KOPT-K1 (cell line): Measurements from ENCODE around the gene PDXK.
"Not testable (repeated sequence)": the region's sequence is repeated elsewhere in the genome, so short reads cannot be mapped to it uniquely, and the experiment has no call there.

Experiments used
- H3K27ac ChIP-seq: fragments of 200-600 bp; sonication (generic); 2 replicates; pipeline ENCODE4 v1.5.1; 2016; ENCODE audit warnings: antibody characterized with exemption, mild to moderate bottlenecking, low read depth, low read length; ENCODE audit not compliant: poor library complexity, severe bottlenecking
- H3K36me3 ChIP-seq: fragments of 200-600 bp; sonication (generic); 2 replicates; pipeline ENCODE4 v1.5.1; 2017; ENCODE audit warnings: antibody characterized with exemption, mild to moderate bottlenecking, low read length, moderate library complexity; ENCODE audit not compliant: insufficient read depth
- H3K9me3 ChIP-seq: fragments of 200-600 bp; sonication (generic); 2 replicates; pipeline ENCODE4 v1.5.1; 2017; ENCODE audit warnings: antibody characterized with exemption, low read length, mild to moderate bottlenecking; ENCODE audit not compliant: insufficient read depth, poor library complexity, severe bottlenecking

The PDXK gene

DNA sequence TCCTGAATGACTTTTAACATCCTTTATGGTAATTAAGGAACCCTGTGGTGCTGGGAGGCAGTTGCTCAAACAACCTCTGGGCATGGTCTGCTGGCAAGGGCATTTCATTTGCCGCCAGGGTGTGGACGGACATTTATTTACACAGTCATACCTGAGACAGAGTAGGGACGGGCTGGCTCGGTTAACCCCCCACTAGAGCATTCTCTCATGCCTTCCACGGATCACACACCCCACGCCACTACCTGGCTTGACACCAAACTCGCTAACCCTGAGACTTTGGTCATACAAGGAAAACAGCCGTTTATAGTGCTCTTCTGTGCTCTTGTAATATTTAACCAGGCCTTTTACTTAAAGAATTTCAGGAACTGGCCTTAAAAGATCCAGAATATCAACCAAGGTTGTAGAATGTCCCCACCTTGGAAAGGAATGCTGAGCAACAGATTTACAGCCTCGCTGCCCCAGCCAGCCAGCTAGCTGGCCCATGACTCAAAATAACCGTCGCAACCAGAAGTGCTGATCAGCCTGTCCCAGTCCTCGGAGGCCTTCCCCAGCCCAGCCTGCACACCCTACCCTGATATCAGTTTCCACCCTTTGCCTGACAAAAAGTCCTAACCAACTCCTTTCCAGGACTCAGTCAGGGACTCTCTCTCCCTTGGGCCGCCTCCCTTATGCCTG is 6.5 kb upstream of the PDXK start:
- no peak overlapping the region for H3K27ac ChIP-seq
- no peaks in the 10 kb centered on the region for H3K9me3 ChIP-seq
- no peaks in the 10 kb centered on the region for H3K36me3 ChIP-seq

DNA sequence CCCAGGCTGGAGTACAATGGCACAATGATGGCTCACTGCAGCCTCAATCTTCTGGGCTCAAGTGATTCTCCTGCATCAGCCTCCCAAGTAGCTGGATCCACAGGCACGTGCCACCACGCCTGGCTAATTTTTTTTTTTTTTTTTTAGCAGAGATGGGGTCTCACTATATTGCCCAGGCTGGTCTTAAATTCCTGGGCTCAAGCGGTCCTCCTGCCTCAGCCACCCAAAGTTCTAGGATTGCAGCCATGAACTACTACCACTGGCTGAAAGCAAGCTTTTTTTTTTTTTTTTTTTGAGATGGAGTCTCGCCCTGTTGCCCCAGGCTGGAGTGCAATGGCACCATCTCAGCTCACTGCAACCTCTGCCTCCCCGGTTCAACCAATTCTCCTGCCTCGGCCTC is 5.8 kb upstream of the PDXK start:
- H3K27ac ChIP-seq, H3K36me3 ChIP-seq, H3K9me3 ChIP-seq: not testable (repeated sequence)

DNA sequence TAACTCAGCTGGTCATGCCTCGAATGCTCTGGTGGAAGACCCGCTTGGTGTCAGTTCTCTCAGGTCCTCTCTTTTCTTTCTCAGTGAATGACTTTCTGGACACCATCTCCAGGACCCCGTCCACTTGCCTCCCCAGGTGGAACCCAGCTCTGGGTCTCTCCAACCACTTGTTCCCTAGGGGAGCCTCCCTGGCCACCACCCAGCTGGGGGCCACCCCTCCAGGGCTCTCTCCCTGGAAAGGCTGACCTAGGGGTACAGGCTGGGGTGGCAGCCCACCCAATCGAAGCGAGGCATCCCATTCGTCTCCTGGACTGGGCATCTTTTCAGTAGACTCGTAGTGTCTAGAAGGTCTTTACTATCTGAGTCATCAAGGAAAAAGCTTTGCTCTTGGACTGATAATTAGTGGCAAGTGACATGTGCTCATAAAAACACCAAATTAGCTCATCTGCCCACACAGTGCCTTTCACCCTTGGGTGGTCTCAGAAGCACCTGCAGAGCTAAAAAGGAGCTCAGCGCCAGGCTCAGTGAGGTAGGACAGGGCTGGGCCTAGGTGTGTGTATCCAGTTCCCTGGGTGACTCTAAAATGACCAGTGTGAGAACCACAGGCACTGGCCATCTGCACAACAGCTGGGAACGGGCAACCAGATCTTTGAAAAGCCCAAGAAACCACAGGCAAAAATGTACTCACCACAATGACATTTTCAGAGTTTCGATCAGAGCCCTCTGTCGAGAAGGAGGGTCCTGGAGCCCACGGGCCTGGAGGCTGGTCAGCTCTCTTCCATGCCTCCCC is 2.4 kb upstream of the PDXK start:
- H3K36me3 ChIP-seq = no peaks in the 10 kb centered on the region
- no peak overlapping the region for H3K27ac ChIP-seq
- H3K9me3 ChIP-seq = no peaks in the 10 kb centered on the region

DNA sequence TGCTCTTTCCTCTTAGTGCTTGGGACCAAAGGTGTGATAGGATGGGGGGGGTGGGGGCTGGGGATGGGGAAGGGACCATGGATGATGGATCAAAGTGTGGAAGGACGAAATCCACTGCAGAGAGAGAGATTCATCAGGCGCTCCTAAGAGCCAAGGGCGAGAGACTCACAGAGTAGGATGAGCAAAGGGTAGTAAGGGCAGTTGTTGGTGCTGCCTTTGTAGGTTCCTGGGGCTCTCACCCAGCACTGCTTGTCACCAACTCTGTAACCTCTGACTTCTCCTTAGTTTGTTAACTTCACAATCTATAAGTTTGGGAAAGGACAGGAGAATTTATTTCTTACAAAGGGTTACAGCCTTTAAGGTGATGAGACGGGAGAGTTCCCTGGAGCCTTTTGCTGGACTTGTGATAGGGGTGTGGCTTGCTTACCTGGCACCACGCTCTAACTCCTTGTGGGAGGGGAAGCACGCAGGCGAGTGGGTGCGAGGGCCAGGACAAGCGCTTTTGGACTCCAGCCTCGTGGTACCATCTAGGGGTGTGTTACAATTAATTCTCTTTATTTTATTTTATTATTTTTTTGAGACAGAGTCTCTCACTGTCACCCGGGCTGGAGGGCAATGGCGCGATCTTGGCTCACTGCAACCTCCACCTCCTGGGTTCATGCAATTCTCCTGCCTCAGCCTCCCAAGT is 1.6 kb upstream of the PDXK start:
- no peak overlapping the region for H3K27ac ChIP-seq
- no peaks in the 10 kb centered on the region for H3K36me3 ChIP-seq
- no peaks in the 10 kb centered on the region for H3K9me3 ChIP-seq

DNA sequence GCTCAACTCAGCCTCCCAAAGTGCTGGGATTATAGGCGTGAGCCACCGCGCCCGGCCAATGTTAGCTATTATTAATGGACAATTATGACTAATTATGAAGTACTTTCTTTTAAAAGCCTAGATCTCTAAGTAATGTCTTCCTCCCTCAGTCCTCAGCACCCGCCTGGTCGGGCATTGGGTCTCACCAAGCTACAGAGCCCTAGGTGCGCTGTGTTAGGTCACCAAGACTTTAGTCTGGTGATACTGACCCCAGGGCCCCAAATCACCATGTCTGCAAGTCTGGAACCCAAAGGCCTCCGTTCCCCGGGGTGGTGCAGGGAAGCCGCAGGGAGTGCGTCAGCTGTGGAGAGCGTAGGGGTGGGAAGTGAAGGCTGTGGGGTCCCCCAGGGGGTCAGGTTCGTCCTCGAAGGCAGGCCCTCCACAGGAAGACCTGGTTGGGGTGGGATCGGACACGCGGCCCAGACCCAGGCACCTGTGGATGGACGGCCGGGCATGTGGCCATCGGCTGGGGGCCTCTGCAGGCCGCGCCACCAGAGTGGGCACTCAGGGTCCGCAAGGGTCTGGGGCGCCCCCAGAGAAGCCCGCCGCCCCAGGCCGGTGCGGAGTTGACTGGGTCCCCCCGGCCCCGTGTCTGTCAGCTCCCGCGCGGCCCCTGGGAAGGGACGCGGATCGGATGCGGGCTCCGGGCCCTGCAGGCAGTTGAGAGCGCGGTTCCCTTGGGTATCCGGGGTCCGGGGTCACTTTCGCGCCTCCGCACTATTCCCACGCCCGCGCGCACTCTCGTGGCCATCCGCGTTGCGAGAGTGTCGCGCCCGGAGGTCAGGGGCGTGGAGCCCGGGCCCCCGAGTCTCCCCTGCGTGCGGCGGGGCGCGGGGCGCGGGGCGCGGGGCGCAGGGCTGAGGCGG is 710 bp upstream of the PDXK start:
- Histone ChIP-seq H3K27ac (peak overlapping the region; percentile 55), H3K36me3 (no peaks in the 10 kb centered on the region), H3K9me3 (no peaks in the 10 kb centered on the region)

DNA sequence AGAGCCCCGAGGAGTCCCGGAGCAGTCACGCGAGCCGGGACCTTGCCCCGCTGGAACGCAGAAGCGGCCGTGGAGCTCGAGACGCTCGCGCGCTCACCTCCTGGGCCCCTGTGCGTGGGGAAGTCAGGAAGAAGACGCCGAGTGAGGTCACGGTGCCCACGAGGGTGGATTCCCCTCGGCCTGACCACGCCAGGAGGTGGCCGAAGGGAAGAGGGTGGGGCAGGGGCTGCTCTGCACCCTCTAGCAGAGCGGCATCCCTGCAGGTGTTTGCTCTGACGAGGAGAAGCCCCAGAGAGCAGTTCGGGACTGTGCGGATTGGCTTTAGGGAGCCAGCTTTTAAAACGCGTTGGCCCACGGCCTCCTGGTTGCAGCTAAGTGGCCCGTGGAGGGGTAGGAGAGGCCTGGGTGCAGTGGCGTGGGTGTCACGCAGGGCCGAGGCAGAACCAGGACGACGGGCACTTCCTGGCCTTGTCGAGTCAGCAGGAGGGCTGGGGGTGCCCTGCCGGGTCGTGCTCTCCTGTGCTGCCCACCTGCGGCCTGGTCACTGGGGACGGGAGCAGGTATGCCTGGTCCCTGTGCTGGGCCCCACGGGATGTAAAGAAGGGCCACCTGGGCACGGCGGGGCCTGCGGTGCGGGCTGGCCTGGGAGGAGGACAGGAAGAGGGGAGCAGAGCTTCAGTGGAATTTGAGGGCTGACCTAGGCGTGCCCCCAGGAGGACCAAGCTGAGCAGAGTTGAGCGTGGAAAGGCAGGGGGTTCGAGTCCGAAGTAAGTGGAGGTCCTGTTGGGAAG is 1.0 kb downstream of the PDXK start:
- peak overlapping the region; percentile 55 for H3K27ac ChIP-seq
- no peaks in the 10 kb centered on the region; the same call in 1 of the 2 replicates for H3K36me3 ChIP-seq
- H3K9me3 ChIP-seq = no peaks in the 10 kb centered on the region

DNA sequence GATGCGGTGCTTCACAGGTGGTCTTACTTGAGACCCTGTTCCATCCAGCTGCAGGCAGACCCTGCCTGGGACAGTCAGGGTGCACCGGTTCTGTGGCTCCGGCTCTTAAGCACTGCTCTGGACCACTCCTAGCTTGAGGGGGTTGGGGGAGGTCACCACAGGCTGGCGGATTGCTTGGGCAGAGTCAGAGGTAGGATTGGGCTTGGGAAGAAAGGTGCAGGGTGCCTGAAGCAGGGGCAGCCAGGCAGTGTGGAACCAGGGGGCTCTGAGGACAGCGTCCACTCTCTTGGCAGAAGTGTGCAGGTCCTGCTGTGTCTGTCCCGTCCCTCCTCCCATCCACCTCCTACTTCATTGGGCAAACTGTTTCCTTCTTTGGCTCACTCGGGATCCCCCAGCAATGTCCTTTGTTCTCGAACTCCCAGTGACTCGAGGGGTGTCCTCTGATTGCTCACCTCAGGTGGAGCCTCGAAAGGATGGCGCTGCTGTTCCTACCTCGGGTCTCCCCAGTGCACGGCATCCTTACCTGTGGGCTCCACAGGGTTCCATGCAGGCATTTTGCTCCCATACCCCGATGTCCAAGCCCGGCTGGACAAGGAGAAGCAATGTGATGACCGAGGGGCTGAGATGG is 1.7 kb downstream of the PDXK start:
- Histone ChIP-seq H3K36me3 (no peaks in the 10 kb centered on the region; the same call in 1 of the 2 replicates), H3K9me3 (no peaks in the 10 kb centered on the region), H3K27ac (no peak overlapping the region)

DNA sequence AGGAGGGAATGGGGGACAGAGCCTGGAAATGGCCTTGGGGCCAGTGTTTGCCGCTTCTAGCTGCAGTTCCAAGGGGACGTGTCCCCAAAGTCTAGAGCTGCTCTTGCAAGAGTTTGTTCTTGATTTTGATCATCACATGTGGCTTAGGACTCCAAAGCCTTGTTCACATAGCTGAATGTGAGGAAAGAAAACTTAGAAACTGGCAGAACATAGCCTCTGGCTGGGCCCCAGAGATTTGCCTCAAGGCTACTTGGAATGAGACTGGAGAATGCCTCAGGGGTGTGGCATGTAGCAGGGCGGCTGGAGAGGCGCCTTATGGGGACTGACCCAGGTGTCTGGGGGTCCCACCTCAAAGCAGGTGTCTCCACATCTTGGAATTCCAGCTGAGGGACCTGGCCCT is 2.3 kb downstream of the PDXK start:
- Histone ChIP-seq H3K9me3 (no peaks in the 10 kb centered on the region), H3K27ac (no peak overlapping the region), H3K36me3 (no peaks in the 10 kb centered on the region; the same call in 1 of the 2 replicates)

DNA sequence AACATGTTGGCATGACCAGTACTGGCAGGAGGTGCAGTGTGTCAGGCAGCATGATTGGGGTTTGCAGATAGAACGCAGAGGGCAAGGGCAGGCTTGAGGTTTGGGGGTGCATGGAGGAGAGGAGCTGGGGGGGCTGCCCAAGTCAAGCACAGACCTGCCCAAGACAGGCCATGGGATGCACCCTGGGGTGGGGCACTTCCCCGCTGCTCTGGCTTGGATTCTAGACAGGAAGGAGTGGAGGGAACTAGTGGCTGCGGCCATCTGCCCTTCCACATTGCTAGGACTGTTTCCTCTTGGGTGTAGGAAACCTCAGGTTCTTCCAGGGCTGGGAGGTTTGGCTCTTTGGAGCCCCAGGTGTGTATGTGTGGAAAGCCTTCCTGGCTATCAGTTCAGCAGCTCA is 3.0 kb downstream of the PDXK start:
- H3K36me3 ChIP-seq = no peaks in the 10 kb centered on the region; the same call in 1 of the 2 replicates
- no peak overlapping the region for H3K27ac ChIP-seq
- no peaks in the 10 kb centered on the region for H3K9me3 ChIP-seq

DNA sequence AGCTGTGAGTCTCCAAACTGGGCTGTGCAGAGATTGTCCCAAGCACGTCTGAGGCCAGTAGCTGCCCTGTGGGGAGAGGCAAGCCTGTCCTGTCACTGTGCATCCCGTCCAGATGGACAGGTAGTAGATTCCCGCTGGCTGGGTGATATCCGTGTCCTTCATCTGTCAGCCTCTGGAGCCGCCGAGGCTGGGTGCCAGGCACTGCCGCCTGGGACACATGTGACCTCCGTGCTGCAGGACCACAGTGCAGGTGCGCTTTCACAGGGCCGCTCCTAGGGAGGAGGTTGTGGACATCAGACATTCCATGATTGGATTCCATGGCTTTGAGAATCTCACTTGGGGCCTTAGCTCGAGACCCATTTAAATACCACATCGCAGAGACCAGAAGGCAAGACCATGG is 4.7 kb downstream of the PDXK start:
- H3K36me3 ChIP-seq = no peaks in the 10 kb centered on the region; the same call in 1 of the 2 replicates
- no peak overlapping the region for H3K27ac ChIP-seq
- H3K9me3 ChIP-seq = no peaks in the 10 kb centered on the region

DNA sequence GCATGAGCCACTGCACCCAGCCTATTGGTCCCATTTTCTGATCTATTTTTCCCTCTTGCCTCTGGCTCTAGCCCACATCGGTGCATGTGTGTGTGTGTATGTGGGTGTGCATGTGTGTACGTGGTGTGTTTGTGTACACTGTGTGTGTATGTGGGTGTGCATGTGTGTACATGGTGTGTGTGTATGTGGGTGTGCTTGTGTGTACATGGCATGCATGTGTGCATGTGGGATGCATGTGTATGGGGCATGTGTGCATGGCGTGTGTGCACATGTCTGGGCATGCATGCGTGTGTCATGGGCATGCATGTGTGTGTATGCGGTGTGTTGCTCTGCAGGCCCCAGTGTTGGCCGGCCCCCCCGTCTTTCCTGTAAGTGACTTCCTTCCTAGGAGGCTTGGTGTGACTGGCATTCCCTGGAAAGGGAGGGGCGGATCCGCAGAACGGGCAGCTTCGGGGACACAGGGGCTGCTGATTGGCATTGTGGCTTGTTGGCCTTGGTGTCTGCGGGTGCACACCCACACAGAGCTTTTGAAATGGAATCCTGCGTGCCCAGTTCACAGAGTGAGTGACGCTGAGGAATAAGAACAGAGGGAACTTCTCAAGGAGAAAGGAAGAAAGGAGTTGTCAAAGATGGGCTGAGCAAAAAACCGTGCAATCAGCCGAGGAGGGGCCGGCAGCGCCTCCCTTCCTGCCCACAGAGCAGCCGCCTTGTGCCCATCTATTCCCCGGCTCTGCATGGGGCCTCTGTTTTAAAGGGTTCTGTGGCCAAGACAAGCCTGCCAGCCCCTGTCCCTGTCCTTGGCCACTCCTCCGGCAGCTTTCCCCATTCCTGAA is 8.0 kb downstream of the PDXK start:
- no peaks in the 10 kb centered on the region for H3K9me3 ChIP-seq
- no peaks in the 10 kb centered on the region; the same call in 1 of the 2 replicates for H3K36me3 ChIP-seq
- no peak overlapping the region for H3K27ac ChIP-seq

DNA sequence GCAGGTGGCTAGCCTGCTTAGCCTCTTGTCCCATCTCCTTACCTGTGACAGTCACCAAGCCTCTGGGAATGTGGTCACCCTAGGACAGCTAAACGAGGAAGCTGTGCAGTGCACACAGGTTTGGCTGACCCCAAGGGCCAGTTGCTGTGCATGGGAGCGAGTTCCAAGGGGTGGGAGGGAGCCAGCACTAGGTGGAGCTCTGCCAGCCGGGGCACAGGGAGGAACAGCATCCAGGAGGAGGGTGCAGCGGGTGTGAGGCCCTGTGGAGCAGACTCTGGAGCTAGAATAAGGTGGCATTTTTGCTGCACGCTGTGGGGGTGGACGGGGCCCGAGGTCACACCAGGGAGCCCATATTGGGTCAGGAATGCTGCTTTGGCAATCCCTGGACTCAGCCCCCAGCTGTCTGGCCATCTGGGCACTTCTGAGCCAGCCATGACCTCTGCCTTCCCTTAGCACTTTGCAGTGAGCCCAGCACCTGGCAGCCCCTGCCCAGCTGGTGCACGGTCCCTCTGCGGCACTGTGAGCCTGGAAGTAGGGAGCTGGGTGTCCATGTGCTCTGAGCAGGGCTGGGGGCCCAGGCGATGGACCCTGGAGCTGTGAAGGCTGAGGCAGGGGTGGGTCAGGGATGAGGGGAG is 8.7 kb downstream of the PDXK start:
- H3K9me3 ChIP-seq = no peaks in the 10 kb centered on the region
- no peaks in the 10 kb centered on the region; the same call in 1 of the 2 replicates for H3K36me3 ChIP-seq
- no peak overlapping the region for H3K27ac ChIP-seq

DNA sequence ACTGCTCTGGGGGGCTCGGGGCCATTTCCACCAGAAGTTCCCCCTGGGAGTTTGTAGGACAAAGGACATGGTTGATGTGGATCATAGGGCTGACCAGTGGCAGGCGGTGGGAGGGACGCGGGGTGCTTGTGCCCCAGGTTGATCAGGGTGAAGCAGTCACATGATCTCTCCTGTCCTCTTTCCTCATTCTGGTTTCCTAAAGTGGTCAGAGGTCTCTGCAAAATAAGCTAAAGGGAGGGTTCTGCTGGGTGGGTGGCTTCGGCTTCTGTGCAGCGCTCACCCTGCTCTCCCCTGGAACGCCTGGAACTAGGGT is 9.2 kb downstream of the PDXK start:
- Histone ChIP-seq H3K9me3 (no peaks in the 10 kb centered on the region), H3K27ac (no peak overlapping the region), H3K36me3 (no peaks in the 10 kb centered on the region; the same call in 1 of the 2 replicates)
